Large intestine (tissue), 3 donors: ENCODE data around the gene GOLGA1. TPM values are rescaled to one million over a fixed set of nuclear protein-coding genes. Genes with fewer than 3 reads are reported as not detected.
A peak's percentile ranks its signal among the peaks of the same experiment; 100 is the strongest.

Source experiments
- DNase-seq, 2 donors: peaks; one replicate each; pipeline versions ENCODE4 v3.0.0 to v3.0.0-alpha.2; 2013
- H3K27ac ChIP-seq: one replicate; pipeline ENCODE4 v1.5.1; 2013; ENCODE audit warnings: low read length
- H3K27me3 ChIP-seq: 2 replicates; pipeline ENCODE4 v1.6.1; 2013; ENCODE audit warnings: low read length; ENCODE audit not compliant: control insufficient read depth, insufficient read depth
- H3K36me3 ChIP-seq: 2 replicates; pipeline ENCODE4 v1.6.1; 2013; ENCODE audit warnings: low read length; ENCODE audit not compliant: control insufficient read depth, insufficient read depth
- H3K4me1 ChIP-seq: one replicate; pipeline ENCODE4 v1.6.1; 2013; ENCODE audit warnings: low read length; ENCODE audit not compliant: control insufficient read depth, insufficient read depth
- H3K4me3 ChIP-seq: one replicate; pipeline ENCODE4 v1.5.1; 2013; ENCODE audit warnings: low read length
- H3K9me3 ChIP-seq: one replicate; pipeline ENCODE4 v1.6.1; 2013; ENCODE audit warnings: mild to moderate bottlenecking, low read depth, low read length, moderate library complexity; ENCODE audit not compliant: control insufficient read depth
- whole genome bisulfite sequencing: methylation state at CpG from one replicate; pipeline ENCODE4 v1.1.5; 2013; ENCODE audit warnings: low lambda C conversion rate; ENCODE audit not compliant: insufficient coverage; 5-methylcytosine and 5-hydroxymethylcytosine counted together
- polyA plus RNA-seq: library from polyadenylated mRNA; unstranded; fragments of 120-200 nt; gene quantifications from one replicate; pipeline ENCODE4 v1.2.1, GENCODE V29; 2013

GOLGA1 gene
- polyA plus RNA-seq, 1 donor = 19.0 TPM

GRCh38 chr9:124877021-124877782, 63.7 kb downstream of the GOLGA1 start:
- H3K27me3 ChIP-seq = no peaks in the 10 kb centered on the region
- DNase-seq = no peak
- H3K9me3 ChIP-seq = no peaks in the 10 kb centered on the region
- no peak overlapping the region for H3K27ac ChIP-seq
- no peaks in the 10 kb centered on the region for H3K4me1 ChIP-seq
- H3K4me3 ChIP-seq = no peak overlapping the region
- H3K36me3 ChIP-seq = peaks cover 89% of the 10 kb centered on the region
- no CpG with 5 or more reads among the region's 14 CpGs for WGBS

DNA sequence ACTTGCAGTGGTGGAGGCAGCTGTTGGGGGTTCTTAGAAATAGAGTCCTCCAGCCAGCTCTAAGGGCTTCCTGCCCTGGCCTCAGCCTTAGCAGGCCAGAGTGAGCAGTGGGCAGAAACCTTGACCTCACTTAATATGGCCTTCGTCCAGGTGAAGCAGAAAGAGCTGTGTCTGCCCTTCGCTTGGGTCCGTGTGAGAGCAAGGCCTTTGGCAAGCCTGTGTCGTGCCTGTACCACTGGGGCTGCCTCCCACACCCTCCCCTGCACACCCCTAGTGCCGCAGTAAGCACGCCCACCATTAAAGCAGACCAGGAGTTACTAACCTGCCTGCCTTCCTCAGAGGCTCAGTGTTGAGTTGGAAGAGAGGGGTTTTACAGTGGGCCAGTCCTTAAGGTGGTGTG, 65.4 kb downstream of the GOLGA1 start:
- peaks cover 80% of the 10 kb centered on the region for H3K36me3 ChIP-seq
- no peak overlapping the region for H3K27ac ChIP-seq
- no peak overlapping the region for H3K4me3 ChIP-seq
- H3K9me3 ChIP-seq = no peaks in the 10 kb centered on the region
- peaks cover 6% of the 10 kb centered on the region for H3K4me1 ChIP-seq
- DNase-seq = no peak
- WGBS = no CpG with 5 or more reads among the region's 6 CpGs
- H3K27me3 ChIP-seq = no peaks in the 10 kb centered on the region

DNA sequence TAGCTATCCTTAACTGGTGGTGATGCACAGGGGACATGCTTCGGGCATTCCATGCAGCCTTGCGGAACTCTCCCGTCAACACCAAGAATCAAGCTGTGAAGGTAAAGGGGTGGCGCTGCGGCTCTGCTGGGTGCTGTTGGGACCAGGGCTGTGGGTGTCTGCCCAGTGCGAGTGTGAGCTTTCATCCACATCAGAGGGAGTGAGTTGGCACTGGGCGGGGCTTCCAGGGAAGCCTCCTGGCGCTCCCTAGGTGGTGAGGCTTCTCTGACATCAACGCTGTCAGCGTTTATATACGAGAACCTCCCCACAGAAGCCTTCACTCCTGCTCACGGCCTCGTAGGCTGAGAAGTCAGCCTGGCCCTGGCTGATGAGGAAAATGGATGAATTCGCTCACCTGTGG, 67.2 kb downstream of the GOLGA1 start:
- H3K27me3 ChIP-seq = no peaks in the 10 kb centered on the region
- H3K4me1 ChIP-seq = peaks cover 7% of the 10 kb centered on the region
- no peak overlapping the region for H3K4me3 ChIP-seq
- peaks cover 65% of the 10 kb centered on the region for H3K36me3 ChIP-seq
- no CpG with 5 or more reads among the region's 14 CpGs for WGBS
- H3K9me3 ChIP-seq = no peaks in the 10 kb centered on the region
- no peak overlapping the region for H3K27ac ChIP-seq
- no peak for DNase-seq

- no peaks in the 10 kb centered on the region for H3K9me3 ChIP-seq
- H3K27ac ChIP-seq = no peak overlapping the region
- no peaks in the 10 kb centered on the region for H3K27me3 ChIP-seq
- DNase-seq = no peak
- no CpG with 5 or more reads among the region's 11 CpGs for WGBS
- H3K36me3 ChIP-seq = peaks cover 44% of the 10 kb centered on the region
- peak overlapping the region; percentile 77 for H3K4me3 ChIP-seq
- H3K4me1 ChIP-seq = peaks cover 7% of the 10 kb centered on the region
These were observed 69.7 kb downstream of the GOLGA1 start for GRCh38 chr9:124871156-124871561.

GRCh38 chr9:124870723-124871122, 70.2 kb downstream of the GOLGA1 start:
- no peaks in the 10 kb centered on the region for H3K27me3 ChIP-seq
- no CpG with 5 or more reads among the region's 6 CpGs for WGBS
- no peak for DNase-seq
- no peaks in the 10 kb centered on the region for H3K9me3 ChIP-seq
- peak overlapping the region; percentile 52 for H3K27ac ChIP-seq
- H3K4me1 ChIP-seq = peaks cover 7% of the 10 kb centered on the region
- peak overlapping the region; percentile 77 for H3K4me3 ChIP-seq
- peaks cover 40% of the 10 kb centered on the region for H3K36me3 ChIP-seq

DNA sequence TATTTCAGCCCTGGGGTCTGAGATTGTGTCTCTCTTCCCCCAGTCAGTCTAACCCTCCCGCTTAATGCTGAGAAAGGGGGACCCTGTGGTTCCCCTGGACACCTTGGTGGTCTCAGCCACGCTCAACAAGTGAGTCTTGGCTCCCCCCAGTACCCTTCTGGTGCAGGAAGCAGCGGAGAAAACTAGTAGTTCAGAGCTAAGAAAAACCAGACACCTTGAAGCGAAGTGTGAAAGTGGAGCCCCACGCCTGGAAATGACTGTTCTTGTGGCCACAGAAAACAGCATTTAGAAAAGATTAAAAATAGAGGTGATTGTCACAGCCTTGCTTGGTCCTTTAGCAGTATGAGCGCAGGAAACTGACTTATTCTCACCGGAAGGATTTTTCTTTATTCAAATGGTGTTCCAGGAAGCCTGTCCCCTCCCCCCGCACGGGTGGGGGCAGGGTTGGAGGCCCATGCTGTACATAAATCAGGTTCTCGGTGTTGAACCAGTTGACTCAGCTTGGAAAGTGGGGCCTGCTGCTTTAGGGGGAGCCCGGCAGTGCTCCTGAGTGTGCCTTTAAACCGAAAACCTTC, 70.8 kb downstream of the GOLGA1 start:
- Histone ChIP-seq H3K36me3 (peaks cover 33% of the 10 kb centered on the region), H3K4me3 (peak overlapping the region; percentile 77), H3K4me1 (peaks cover 7% of the 10 kb centered on the region), H3K27me3 (no peaks in the 10 kb centered on the region), H3K27ac (peak overlapping the region; percentile 52), H3K9me3 (no peaks in the 10 kb centered on the region)
- WGBS = no CpG with 5 or more reads among the region's 12 CpGs
- peak; percentile 59 to 78 for DNase-seq

DNA sequence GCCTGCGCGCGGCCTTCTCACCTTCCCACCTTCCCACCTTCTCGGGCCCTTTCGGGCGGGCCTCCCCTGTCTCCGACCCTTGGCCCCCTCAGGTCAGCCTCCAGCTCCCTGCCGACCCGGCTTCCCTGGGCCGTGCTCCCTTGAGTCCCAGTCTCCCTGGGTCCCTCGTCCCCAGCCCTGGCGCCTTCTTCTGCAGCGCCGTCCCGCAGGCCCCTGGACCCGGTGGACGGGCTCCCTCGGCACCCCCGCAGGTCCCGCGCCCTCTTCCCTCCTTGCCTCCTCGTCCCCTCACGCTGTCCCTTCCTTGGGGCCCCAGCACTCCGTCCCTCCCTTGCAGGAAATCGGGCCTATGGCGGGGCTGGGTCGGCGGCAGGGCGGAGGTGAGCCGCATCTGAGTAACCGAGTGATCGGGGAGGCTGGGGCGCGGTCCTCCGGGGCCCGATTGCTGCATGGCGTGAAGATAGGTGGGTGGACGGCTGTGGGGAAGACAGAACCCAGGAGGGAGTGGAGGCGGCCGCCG, 71.4 kb downstream of the GOLGA1 start:
- DNase-seq = no peak
- Histone ChIP-seq H3K36me3 (peaks cover 28% of the 10 kb centered on the region), H3K4me1 (peaks cover 7% of the 10 kb centered on the region)

GRCh38 chr9:124868511-124869465, 72.1 kb downstream of the GOLGA1 start:
- H3K9me3 ChIP-seq = no peaks in the 10 kb centered on the region
- peak overlapping the region; percentile 77 for H3K4me3 ChIP-seq
- WGBS = no CpG with 5 or more reads among the region's 101 CpGs
- peaks cover 20% of the 10 kb centered on the region for H3K36me3 ChIP-seq
- H3K4me1 ChIP-seq = peaks cover 7% of the 10 kb centered on the region
- no peaks in the 10 kb centered on the region for H3K27me3 ChIP-seq
- peak overlapping the region; percentile 96 for H3K27ac ChIP-seq
- peak; percentile 80 to 91 for DNase-seq

More for the DNA sequence above, 71.4 kb downstream of the GOLGA1 start:
- Histone ChIP-seq H3K9me3 (no peaks in the 10 kb centered on the region), H3K27me3 (no peaks in the 10 kb centered on the region), H3K4me3 (peak overlapping the region; percentile 77), H3K27ac (peak overlapping the region; percentile 52)
- no CpG with 5 or more reads among the region's 41 CpGs for WGBS

- H3K9me3 ChIP-seq = no peaks in the 10 kb centered on the region
- DNase-seq = no peak
- peaks cover 23% of the 10 kb centered on the region for H3K36me3 ChIP-seq
- H3K27me3 ChIP-seq = no peaks in the 10 kb centered on the region
- H3K27ac ChIP-seq = no peak overlapping the region
- H3K4me1 ChIP-seq = peaks cover 5% of the 10 kb centered on the region
- no CpG with 5 or more reads among the region's 7 CpGs for WGBS
- H3K4me3 ChIP-seq = no peak overlapping the region
These were observed 77.5 kb downstream of the GOLGA1 start for GRCh38 chr9:124863371-124863871.
